Activated CD4-positive, alpha-beta T cell treated with anti-CD3 and anti-CD28 coated beads for 4 hours (primary cell): ENCODE data around the gene MTHFS.

Experiments
- DNase-seq, 2 donors: peaks; one replicate each; pipeline ENCODE4 v3.0.0-alpha.2; 2020

MTHFS gene

DNA sequence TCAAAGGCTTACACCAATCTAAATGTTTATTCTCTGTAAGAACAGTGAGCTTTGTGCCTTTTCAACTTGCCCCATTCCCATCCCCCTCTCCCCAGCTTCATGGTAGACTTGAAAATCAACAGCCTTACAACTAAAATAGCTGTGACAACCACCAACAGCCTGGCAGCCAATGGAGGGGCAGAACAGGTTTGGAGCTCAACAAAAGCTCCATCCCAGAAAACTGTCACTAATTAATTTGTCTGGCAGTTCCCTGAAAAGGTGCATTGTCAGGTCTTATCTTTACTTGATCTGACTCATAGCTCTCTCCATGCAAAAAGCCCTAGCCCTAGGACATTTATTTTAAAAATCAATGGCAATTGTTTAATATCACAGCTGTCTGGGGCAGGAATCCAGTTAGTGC is 22.6 kb downstream of the MTHFS start:
- DNase-seq = no peak

DNA sequence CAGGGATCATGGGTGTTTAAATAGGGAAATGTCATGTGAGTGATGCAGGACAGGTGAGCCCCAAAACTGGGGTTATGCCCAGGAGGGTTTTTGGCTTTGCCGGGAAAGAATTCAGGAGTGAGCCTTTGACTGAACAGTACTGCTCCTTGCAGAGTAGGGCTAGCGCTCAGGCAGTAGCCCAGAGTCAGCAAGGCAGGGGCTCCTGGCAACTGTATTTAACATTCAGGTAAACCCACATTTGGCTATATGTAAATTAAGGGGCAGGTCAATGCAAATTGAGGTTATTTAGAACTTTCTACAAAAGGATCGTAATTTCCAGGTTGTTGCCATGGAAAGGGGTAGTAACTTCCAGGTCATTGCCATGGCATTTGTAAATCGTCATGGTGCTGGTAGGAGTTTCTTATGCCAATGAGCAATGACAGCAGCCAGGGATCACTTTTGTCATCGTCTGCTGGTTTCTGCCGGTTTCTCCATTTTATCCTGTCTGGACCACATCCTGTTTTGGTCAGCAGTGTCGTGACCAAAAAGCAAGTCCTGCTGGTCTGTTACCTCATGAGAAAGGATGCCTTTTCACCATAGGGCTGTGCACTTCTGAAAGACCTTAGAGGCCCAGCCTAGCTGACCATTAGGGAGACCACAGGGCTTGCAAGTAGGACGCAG is 24.3 kb downstream of the MTHFS start:
- peak; percentile 4 to 10 for DNase-seq

DNA sequence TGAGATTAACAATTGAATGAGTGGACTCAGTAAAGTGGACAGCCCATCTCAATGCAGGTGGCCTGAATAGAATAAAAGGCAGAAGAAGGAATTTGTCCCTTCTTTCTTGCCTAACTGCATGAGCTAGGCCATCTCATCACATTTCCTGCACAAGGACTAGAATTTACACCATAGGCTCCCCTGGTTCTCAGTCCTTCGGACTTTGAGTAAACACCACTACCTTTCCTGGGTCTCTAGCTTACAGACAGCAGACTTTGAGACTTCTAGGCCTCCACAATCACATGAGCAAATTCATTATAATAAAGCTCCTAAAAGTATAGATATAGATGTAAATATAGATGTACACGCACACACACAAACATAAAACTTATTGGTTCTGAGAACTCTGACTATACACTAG is 28.3 kb downstream of the MTHFS start:
- no peak for DNase-seq

DNA sequence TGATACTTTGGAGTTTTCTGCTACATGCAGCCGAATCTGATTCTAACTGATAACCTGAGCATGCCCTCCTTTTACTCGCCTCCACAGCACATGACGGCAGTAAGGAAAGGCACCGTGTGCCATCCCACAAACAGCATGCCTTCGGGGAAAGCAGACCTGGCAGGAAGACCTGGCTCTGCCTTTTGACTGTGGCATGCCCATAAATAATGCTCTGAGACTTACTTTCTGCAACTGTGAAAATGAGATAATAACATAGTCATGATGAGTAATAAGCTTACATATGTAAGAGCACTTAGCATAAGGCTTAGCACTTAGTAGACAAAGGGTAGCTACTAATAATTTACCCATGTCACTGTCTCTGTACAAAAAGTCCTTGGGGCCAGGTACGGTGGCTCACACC is 32.9 kb downstream of the MTHFS start:
- DNase-seq = no peak

DNA sequence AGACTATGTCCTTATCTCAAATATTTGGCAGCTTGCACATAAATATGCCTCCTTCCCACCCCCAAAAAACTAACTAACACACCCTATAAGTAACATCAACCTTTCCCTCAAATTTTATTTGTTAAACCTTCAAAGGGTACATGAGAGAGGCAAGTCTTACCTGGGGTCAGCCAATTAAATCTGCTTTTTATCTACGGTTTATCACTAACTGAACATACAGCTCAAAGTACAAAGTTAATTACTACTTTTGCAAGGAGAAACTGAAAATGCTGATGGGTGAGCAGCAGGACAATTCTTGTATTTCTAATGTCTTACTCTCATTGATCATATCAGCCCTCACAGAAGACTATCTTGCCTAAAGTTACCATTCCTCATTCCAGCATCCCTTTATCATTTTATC is 34.6 kb downstream of the MTHFS start:
- no peak for DNase-seq

DNA sequence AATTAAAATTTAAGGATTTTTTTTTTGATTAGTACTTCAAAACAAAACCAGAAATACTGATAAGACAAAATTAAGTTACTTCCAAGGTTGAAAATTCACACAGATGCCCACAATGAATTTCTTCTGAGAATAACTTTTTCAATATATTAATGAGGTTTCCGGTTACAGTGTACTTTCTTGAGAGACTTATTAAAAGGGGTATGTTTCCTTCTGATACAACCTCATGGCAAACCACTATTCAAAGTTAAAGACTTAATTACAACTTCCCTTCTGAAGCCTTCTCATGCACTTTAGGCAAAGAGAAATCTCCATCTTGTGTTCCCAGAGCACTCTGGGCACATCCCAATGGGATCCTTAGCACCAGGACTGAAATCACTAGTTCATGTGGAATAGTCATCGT is 36.2 kb downstream of the MTHFS start:
- no peak for DNase-seq

DNA sequence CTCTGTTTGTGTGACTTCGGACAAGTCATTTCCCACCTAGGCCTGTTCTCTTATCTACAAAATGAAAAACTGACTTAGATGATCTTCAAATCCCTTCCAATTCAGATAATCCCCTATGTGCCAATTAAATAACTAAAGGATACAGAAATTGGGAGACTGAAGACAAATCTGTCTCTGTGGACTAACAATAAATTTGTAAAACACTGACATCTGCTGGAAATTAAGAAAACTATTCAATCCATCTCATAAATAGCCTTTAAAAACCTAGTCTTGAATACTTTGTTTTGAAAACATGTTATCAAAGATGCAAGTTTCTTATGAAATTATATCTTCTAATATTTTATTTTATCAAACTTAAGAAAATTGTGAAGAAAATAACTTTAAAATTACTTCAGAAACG is 38.3 kb downstream of the MTHFS start:
- DNase-seq = no peak

DNA sequence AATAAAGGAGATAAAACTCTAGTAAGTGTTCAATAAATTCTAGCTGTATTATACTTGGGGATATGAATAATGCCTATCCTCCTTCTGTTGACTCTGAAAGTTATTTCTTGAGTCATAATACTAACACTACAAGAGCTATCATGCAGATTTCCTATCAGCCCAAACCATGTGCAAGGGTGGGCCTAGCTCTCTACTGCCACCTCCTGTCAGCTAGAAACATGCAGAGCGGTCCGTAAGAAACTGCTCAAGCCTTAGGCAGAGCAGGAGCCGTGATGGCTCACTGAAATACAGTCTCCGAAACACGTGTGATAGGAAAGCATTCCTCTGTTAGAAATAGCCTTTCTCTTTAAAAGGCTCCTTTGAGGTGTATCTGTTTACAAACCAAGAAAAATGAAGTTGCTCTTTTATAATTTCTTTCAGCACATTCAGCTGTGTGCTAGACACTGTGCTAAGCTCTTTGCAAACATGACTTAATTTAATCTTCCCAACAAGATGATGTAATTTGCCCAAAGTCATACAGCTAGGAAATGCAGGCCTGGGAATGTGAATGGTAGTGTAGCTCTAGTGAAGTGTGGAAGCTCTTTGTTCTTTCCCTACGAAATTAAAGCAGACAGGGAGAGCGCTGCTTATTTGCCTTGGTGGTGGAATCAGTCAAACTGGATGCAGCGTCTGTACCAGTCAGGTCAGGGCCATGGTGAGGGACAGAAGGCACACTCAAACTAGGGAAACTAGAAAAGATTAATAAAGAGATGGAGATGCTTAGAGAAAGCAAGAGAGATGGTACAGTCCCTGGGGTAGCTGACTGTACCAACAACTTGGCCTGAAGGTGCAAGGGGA is 43.1 kb downstream of the MTHFS start:
- peak; percentile 59 to 67 for DNase-seq

DNA sequence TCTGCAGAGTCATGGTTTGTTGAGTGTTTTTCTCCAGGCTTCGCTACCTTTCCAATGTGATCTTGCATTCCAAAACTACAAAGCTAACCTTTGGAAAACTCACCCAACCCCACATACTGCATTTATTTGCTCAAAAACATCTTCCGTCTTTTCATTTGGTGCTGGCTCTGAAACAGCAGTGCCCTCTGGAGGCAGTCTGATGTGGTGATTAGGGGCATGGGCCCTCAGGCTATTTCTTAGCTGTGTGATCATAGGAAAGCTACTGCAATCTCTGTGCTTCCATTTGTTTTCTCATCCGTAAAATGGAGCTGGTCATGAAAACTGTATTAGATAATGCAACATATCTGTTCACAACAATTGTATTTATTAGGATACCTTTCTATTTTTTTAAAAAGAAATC is 47.0 kb downstream of the MTHFS start:
- DNase-seq = peak in 1 of 2 donors; percentile 5

DNA sequence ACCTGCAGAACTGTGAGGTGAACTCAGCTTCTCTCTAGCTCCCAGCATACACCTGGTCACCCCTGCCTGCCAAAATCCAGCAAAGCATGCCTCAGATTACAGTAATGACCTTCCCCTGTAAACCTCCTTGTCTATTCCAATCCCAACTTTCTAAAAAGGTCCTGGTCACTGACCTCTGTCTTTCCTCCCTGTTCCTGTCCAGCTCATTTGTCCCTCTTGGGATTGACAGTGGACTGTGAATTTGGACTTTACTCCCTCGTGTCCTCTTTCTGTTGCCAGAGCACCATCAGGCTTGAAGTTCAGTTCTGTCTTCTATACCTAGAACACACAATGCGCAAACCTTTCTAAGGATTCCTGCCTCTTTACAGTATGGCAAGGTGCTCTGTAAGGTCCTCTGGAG is 50.3 kb downstream of the MTHFS start:
- no peak for DNase-seq

DNA sequence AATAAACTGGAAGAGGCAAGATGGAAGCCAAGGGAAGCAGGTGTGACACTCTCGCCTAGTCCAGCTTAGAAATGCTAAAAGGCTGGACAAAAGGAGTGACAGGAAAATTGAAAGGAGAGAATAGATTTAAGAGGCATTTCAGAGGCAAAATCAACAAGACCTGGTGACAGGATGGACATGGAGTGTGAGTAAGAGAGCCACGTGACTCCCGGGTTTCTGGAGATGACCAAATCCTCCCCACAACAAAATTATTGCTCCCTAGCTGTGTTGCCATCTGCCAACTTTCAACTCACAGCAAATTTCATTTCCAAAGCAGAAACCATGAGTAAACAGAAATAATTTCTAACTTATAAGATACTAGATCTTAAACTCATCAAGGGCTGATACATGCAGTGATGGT is 52.6 kb downstream of the MTHFS start:
- no peak for DNase-seq

DNA sequence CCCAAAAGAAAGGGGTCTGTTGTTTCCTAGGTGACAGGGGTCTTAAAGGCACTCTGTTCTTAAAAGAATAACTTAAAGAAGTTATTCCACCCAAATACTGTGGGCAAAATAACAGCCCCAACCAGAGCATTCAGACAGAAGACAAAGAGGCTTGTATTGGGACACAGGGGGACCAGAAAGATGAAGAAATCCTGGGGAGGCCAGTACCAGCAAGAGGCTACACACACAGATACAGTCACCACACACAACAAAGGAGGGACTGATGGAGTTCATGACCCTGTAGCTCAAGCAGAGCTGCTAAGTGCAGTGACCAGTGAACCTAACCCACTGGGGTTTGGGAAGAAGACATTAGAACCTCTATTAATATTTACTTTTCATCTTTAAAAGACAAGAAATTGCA is 59.0 kb downstream of the MTHFS start:
- DNase-seq = no peak

DNA sequence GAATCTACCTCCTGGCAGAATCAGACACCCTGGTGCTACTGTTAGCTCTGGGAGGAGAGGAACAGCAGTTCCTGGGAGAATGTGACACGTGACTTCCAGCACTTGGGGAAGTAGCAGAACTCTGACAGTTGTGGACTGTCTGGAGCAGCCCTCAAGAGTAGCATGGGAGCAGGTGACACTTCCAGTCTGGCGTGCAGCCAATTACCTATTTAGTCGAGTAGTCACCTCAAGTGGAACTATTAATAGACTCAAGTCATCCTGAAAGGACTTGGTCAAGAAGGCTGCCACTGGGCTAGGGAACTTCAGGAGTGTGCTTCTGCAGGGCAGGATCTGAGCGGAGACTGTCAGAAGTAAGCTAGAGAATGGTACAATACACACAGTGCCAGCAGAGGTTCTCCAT is 62.3 kb downstream of the MTHFS start:
- no peak for DNase-seq

DNA sequence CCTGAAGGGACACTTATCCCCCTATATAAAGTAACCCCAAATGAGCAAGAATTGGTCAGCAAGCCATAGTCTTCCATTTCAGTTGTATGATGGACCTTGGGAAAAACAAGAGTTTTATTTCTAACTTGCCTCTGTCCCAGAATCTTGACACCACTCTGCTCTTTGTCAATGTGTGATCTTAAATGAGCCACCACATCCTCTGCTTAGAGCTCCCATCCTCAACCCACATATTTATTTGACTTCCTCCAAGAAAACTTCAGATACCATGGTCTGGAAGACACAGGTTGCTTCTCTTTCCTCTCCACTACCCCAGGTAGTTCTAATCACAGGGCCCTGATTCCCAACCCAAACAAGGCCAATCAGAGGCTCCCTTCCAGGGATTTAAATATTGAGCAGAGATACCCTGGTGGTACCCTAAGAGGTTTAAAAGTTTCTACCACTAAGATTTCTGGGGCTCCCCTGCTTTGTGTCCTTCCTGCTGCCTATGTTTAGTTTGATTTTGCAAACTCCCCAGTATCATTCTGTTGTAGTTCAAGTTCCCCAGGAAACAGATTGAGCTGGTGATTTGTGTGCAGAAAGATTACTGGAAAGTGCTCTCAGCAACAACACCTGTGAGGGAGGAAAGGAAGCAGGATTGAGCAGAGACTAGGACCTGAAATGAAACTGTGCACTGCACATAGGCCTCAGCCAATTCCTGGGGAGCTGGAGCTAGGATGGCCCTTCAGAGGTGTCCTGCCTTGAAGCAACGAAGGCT is 64.3 kb downstream of the MTHFS start:
- DNase-seq = no peak

DNA sequence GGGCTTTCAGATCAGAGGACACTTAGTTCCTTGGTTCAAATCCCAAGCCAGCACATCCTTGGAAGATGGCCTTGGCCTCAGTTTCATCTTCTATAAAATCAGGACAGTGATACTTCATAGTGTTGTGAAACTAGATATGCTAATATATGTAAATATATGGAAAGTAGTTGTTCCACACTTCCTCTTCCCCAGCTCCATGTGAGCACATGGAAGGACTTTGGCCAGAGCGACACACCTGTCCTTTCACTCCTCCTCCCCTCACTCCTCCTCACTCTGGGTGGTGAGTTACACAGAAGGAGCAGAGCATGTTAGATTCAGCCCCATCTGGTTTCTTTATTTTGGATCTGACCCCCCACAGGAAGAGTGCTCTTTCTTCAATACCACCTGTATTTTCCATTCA is 65.2 kb downstream of the MTHFS start:
- DNase-seq = no peak

DNA sequence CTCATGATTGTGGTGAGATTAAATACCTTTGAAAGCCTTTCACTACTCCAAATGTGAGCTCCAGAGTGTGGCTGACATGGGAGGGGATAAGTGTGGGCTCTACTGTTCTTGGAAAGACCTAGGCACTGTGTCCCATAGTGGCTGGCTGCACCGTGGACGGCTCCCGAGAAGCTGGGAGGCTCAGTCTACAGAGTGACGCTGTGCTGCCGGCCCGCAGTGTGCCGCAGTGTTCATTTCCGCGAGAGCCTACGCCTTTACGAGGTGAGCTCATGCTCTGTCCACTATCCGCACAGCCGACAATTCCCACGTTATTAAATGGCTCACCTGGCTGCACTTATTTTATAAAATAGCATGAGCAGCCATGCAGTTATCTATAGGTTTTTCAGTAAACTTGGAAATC is 66.9 kb downstream of the MTHFS start:
- no peak for DNase-seq

DNA sequence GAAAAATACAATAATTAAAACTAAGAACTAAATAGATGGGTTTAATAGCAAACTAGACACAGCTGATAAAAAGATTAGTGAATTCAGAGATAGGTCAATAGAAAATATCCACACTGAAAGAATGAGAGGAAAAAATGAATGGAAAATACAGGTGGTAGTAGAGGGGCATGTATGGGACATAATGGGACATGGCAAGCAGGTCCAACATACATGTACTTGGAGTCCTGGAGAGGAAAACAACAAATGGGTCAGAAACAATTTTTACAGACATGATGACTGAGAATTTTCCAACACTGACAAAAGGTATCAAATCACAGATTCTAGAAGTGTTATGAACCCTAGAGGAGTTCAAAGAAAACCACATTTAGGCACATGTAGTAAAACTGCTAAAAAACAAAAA is 68.4 kb downstream of the MTHFS start:
- no peak for DNase-seq

DNA sequence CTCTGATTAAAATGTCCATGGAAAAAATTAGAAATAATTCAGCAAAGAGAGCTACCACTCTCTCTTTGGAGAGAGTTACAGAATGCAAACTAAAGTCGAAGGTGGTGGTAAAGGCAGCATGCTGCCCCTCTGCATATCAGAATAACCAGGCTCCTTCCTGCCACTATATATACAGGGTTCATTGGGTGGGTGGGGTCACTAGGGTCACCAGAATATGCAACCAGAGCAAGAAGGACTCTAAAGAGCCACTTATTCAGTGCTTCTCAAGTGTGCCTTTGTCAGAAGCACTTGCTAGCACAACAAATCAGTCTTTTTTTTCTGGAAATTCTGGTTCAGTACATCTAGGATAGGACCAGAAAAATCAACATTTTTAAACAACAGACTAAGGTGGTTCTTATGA is 70.0 kb downstream of the MTHFS start:
- DNase-seq = no peak

DNA sequence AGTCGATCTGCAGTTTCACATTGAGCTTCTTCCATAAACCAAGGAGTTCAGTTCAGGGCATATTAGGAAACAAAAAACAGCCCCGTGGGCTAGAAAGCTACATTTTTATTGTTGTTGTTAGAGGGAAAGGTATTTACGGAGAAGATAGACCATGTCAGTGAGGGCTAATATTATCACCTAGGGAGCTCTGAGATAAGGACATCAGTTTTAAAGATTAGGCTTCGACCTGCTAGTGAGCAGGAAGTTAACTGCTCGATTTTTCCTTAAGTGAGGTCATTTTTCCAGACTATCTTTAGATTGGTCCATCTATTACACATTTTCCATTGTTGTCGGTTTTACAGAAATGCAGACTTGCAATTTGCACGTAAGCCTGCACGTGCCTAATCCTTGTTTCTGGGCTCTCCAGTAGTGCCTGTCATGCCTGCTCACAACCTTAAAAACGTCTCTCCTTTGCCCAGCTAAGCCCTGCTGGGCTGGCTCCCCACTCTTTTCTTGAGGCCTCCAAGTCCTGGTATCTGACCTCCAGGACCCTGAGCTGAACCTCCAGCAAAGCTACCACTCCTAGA is 72.6 kb downstream of the MTHFS start:
- DNase-seq = no peak

DNA sequence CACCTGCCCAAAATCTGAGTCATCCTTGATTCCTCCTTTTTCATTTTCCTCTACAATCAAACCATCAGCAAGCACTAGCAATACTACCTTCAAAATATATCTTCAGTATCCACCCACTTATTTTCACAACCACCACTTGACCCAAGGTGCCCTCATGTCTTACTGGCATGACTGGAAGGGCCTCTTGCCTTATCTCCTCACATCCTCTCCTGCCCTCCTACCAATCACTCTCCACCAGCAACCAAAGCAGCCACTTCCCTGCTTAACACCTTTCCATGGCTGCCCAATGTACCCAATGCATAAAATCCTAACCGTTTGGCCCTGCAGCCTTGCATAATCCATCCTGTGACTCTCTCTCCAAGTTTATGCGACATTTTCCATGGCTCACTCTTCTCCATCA is 76.0 kb downstream of the MTHFS start:
- no peak for DNase-seq

DNA sequence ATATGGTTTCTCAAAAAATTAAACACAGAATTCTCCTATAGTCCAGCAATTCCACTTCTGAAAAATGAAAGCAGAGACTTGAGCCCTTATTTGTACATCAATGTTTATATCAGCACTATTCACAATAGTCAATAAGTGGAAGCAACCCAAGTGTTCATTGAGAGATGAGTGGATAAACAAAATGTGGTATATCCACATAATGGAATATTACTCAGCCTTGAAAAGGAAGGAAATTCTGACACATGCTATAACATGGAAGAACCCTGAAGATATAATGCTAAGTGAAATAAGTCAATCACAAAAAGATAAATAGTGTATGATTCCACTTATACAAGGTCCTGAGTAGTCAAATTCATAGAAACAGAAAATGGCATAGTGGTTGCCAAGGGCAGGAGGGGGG is 76.6 kb downstream of the MTHFS start:
- no peak for DNase-seq

DNA sequence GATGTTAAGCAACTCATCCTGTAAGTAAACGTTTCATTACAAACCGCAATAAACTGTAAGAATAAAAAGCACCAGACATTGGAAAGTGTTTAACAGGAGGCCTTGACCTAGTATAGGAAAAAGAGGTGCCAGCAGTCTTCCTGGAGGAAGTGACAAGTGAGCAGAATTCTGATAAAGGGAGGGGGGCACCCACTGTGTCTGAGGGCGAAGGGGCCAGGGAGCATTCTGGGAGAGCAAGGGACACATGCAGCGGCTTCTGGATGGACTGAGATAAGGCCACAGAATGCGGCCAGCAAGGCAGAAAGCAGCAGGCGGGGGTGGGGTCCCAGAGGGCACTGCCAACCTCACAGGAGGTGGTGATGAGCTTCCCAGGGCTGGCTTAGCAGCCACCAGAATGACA is 80.2 kb downstream of the MTHFS start:
- no peak for DNase-seq

DNA sequence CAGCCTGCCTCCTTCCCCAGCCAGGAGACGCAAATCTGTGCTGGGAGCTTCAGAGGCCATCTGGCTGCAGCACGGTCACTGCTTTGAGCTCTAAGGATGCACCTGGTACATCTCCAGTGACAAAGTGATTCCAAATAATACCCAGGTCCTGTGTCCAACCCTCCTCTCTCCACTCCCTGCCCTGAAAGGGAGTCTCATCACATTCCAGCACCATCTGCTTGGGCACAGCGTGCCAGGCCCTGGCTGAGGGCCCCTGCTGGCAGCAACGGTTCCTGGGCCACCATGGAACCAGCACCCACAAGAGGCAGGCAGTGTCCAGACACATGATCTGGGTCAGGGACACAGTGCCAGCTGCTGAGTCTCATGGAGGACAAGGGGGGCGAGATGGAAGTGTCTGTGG is 81.3 kb downstream of the MTHFS start:
- DNase-seq = no peak

DNA sequence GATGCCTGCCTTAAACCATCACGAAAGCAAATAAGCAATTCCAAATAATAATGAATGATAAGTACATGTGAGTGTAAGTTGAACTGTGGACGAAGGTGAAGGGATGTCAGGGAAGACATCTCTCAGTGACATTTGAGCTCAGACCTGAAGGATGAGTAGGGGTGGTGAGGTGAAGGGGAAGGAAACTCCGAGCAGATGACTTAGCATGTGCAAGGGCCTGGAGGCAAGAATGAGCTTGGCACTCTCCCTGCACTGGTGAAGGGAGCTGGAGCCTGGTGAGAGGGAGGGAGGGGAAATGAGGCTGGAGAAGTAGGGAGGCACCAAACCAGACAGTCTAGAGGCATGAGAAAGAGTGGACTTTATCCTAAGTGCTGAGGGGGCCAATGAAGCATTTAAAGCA is 84.3 kb downstream of the MTHFS start:
- no peak for DNase-seq
